Esophagus squamous epithelium (tissue), 5 donors: ENCODE results near the gene RELN. TPM values are rescaled to one million over a fixed set of nuclear protein-coding genes. Genes with fewer than 3 reads are reported as not detected.

Experiments used
- DNase-seq: peaks from one replicate; lab custom pipeline; 2025; lab: John Stamatoyannopoulos, UW
- H3K27ac ChIP-seq, 4 donors: fragments of 200-600 bp; sonication (generic); one replicate each; pipeline ENCODE4 v1.5.1; 2016 to 2019; ENCODE audit warnings: mild to moderate bottlenecking in 1 of 4
- H3K27me3 ChIP-seq, 4 donors: fragments of 200-600 bp; sonication (generic); 1 replicate in 3 of 4; 2 replicates in 1 of 4; pipeline versions ENCODE4 v1.5.1 to v1.6.0; 2017 to 2021; ENCODE audit warnings: antibody characterized with exemption in 1 of 4
- H3K36me3 ChIP-seq, 3 donors: fragments of 200-600 bp; sonication (generic); one replicate each; pipeline ENCODE4 v1.5.1; 2016 to 2019
- H3K4me1 ChIP-seq, 3 donors: fragments of 200-600 bp; sonication (generic); one replicate each; pipeline ENCODE4 v1.5.1; 2017 to 2019
- H3K4me3 ChIP-seq, 4 donors: fragments of 200-600 bp; sonication (generic); 1 replicate in 3 of 4; 2 replicates in 1 of 4; pipeline ENCODE4 v1.5.1; 2016 to 2019; ENCODE audit warnings: mild to moderate bottlenecking in 2 of 4, moderate library complexity in 1 of 4
- H3K9me3 ChIP-seq, 3 donors: fragments of 200-600 bp; sonication (generic); one replicate each; pipeline ENCODE4 v1.5.1; 2016 to 2019
- CTCF ChIP-seq, 6 experiments: fragments of 450-650 bp in 4 of 6; fragments of 200-600 bp in 2 of 6; sonication (generic) in 2 of 6; IDR thresholded peaks; one replicate each; pipeline ENCODE4 v1.5.1; 2016 to 2019; ENCODE audit warnings: antibody characterized with exemption in 6 of 6, mild to moderate bottlenecking in 4 of 6, moderate library complexity in 4 of 6
- POLR2A ChIP-seq, 4 donors: fragments of 450-650 bp; IDR thresholded peaks; one replicate each; pipeline ENCODE4 v1.6.1; 2017; ENCODE audit warnings: antibody characterized with exemption in 4 of 4, mild to moderate bottlenecking in 4 of 4, moderate library complexity in 3 of 4
- WGBS, 2 donors: methylation state at CpG; one replicate each; pipeline ENCODE4 v1.1.5; 2018; 5-methylcytosine and 5-hydroxymethylcytosine counted together
- intact Hi-C: fragments of 100-400 bp; cut with DNase I; formaldehyde crosslinking; loops from one replicate; pipeline ENCODE4 v1.15.0; 2022
- total RNA-seq, 4 donors: library from RNA; depleted of rRNA; stranded (reverse); fragments of >200 nt; gene quantifications; one replicate each; pipeline ENCODE4 v1.1.0, GENCODE V29; 2016
- donor health status: DM: yes; HTN: yes; CAD: no.

RELN gene
- total RNA-seq, 4 donors from 2014 or later: 0.68 to 6.5 (median 1.00) TPM

GRCh38 chr7:103549786-103550185, 439.7 kb downstream of the RELN start:
- no peaks in the 10 kb centered on the region for H3K4me1 ChIP-seq
- intact Hi-C loops: no loop called here
- TF ChIP-seq POLR2A (IDR thresholded peaks at IDR 0.05) (no peak), CTCF (IDR thresholded peaks at IDR 0.05) (no peak)
- no peaks in the 10 kb centered on the region for H3K9me3 ChIP-seq
- H3K27me3 ChIP-seq: no peaks in the 10 kb centered on the region
- H3K27ac ChIP-seq: no peak overlapping the region
- no peak overlapping the region for H3K4me3 ChIP-seq
- H3K36me3 ChIP-seq: no peaks in the 10 kb centered on the region
- WGBS, 2 donors: 65 to 66% methylated on average over 2 of the region's 2 CpGs
- no peak for DNase-seq

GRCh38 chr7:103547451-103548284, 441.8 kb downstream of the RELN start:
- WGBS, 2 donors: 59 to 74% methylated on average over 3 of the region's 3 CpGs
- intact Hi-C loops: no loop called here

GRCh38 chr7:103542470-103542869, 447.0 kb downstream of the RELN start:
- Histone ChIP-seq H3K27ac (no peak overlapping the region), H3K27me3 (no peaks in the 10 kb centered on the region), H3K4me1 (no peaks in the 10 kb centered on the region), H3K36me3 (no peaks in the 10 kb centered on the region), H3K9me3 (no peaks in the 10 kb centered on the region), H3K4me3 (no peak overlapping the region)
- intact Hi-C loops: no loop called here
- no peak for TF ChIP-seq POLR2A (IDR thresholded peaks at IDR 0.05)
- TF ChIP-seq CTCF (IDR thresholded peaks at IDR 0.05): no peak
- 82 to 83% methylated on average over 5 of the region's 5 CpGs for WGBS, 2 donors
- DNase-seq: no peak

More at GRCh38 chr7:103547451-103548284, 441.8 kb downstream of the RELN start:
- Histone ChIP-seq H3K4me1 (no peaks in the 10 kb centered on the region), H3K36me3 (no peaks in the 10 kb centered on the region), H3K9me3 (no peaks in the 10 kb centered on the region), H3K4me3 (no peak overlapping the region), H3K27me3 (no peaks in the 10 kb centered on the region), H3K27ac (no peak overlapping the region)
- TF ChIP-seq POLR2A (IDR thresholded peaks at IDR 0.05) (no peak), CTCF (IDR thresholded peaks at IDR 0.05) (no peak)
- no peak for DNase-seq

GRCh38 chr7:103541947-103542346, 447.5 kb downstream of the RELN start:
- Histone ChIP-seq H3K27ac (no peak overlapping the region), H3K9me3 (no peaks in the 10 kb centered on the region), H3K27me3 (no peaks in the 10 kb centered on the region), H3K36me3 (no peaks in the 10 kb centered on the region), H3K4me3 (no peak overlapping the region), H3K4me1 (no peaks in the 10 kb centered on the region)
- no peak for DNase-seq
- no peak for TF ChIP-seq POLR2A (IDR thresholded peaks at IDR 0.05)
- no peak for TF ChIP-seq CTCF (IDR thresholded peaks at IDR 0.05)
- 53 to 57% methylated on average over 2 of the region's 2 CpGs for WGBS, 2 donors
- intact Hi-C loops: no loop called here

GRCh38 chr7:103541026-103541425, 448.4 kb downstream of the RELN start:
- H3K27me3 ChIP-seq: no peaks in the 10 kb centered on the region
- H3K36me3 ChIP-seq: no peaks in the 10 kb centered on the region
- intact Hi-C loops: no loop called here
- 52 to 88% methylated on average over 1 to 3 of the region's 4 CpGs for WGBS, 2 donors
- no peaks in the 10 kb centered on the region for H3K4me1 ChIP-seq
- no peak overlapping the region for H3K4me3 ChIP-seq
- no peaks in the 10 kb centered on the region for H3K9me3 ChIP-seq
- no peak overlapping the region for H3K27ac ChIP-seq
- TF ChIP-seq CTCF (IDR thresholded peaks at IDR 0.05) (no peak), POLR2A (IDR thresholded peaks at IDR 0.05) (no peak)
- DNase-seq: no peak
